H9 (cell line): ENCODE data around the gene KCNG2. TPM values are rescaled to one million over a fixed set of nuclear protein-coding genes. Genes with fewer than 3 reads are reported as not detected.

Experiments used
- DNase-seq: peaks from one replicate; pipeline ENCODE4 v3.0.0-alpha.2; 2017
- H2AFZ ChIP-seq: one replicate; pipeline ENCODE4 v1.6.1; 2013; ENCODE audit warnings: mild to moderate bottlenecking, low read length, control low read depth, moderate library complexity
- H2AK5ac ChIP-seq: 2 replicates; pipeline ENCODE4 v1.6.1; 2013; ENCODE audit warnings: low read length, control low read depth, mixed read lengths; ENCODE audit not compliant: insufficient read length
- H2BK120ac ChIP-seq: one replicate; pipeline ENCODE4 v1.6.1; 2013; ENCODE audit warnings: low read depth, mild to moderate bottlenecking, low read length, control low read depth, inconsistent platforms; ENCODE audit not compliant: poor library complexity, severe bottlenecking
- H2BK12ac ChIP-seq: 2 replicates; pipeline ENCODE4 v1.6.1; 2013; ENCODE audit warnings: low read length, control low read depth, mixed read lengths, low read depth; ENCODE audit not compliant: insufficient read length
- H2BK15ac ChIP-seq: 2 replicates; pipeline ENCODE4 v1.6.1; 2013; ENCODE audit warnings: low read depth, low read length, control low read depth
- H2BK20ac ChIP-seq: one replicate; pipeline ENCODE4 v1.6.1; 2013; ENCODE audit warnings: low read depth, mild to moderate bottlenecking, low read length, control low read depth, inconsistent platforms; ENCODE audit not compliant: poor library complexity, severe bottlenecking
- H2BK5ac ChIP-seq: 2 replicates; pipeline ENCODE4 v1.6.1; 2013; ENCODE audit warnings: low read length, control low read depth, mixed read lengths; ENCODE audit not compliant: insufficient read length
- H3K14ac ChIP-seq: 2 replicates; pipeline ENCODE4 v1.6.1; 2013; ENCODE audit warnings: low read length, control low read depth; ENCODE audit not compliant: insufficient read depth
- H3K18ac ChIP-seq: 2 replicates; pipeline ENCODE4 v1.6.1; 2013; ENCODE audit warnings: low read depth, mild to moderate bottlenecking, mixed read lengths, low read length, control low read depth; ENCODE audit not compliant: insufficient read length
- H3K23ac ChIP-seq: 2 replicates; pipeline ENCODE4 v1.6.1; 2013; ENCODE audit warnings: low read length, control low read depth, mixed read lengths, low read depth; ENCODE audit not compliant: insufficient read length
- H3K23me2 ChIP-seq: 2 replicates; pipeline ENCODE4 v1.6.1; 2013; ENCODE audit warnings: low read depth, mild to moderate bottlenecking, mixed read lengths, low read length, control low read depth; ENCODE audit not compliant: insufficient read length, poor library complexity, severe bottlenecking
- H3K27ac ChIP-seq: 2 replicates; pipeline ENCODE4 v1.5.1; 2013; ENCODE audit warnings: low read length, control low read depth, mixed read lengths, low read depth; ENCODE audit not compliant: insufficient read length
- H3K27me3 ChIP-seq: 2 replicates; pipeline ENCODE4 v1.6.1; 2013; ENCODE audit warnings: low read length, control low read depth, inconsistent platforms; ENCODE audit not compliant: insufficient read depth
- H3K4ac ChIP-seq: 2 replicates; pipeline ENCODE4 v1.6.1; 2013; ENCODE audit warnings: low read depth, mild to moderate bottlenecking, control low read depth, inconsistent platforms, low read length, moderate library complexity
- H3K4me1 ChIP-seq: 2 replicates; pipeline ENCODE4 v1.6.1; 2013; ENCODE audit warnings: low read length, control low read depth, inconsistent platforms; ENCODE audit not compliant: insufficient read depth
- H3K4me2 ChIP-seq: 2 replicates; pipeline ENCODE4 v1.6.1; 2013; ENCODE audit warnings: low read length, control low read depth, mixed read lengths; ENCODE audit not compliant: insufficient read length, insufficient read depth
- H3K56ac ChIP-seq: 2 replicates; pipeline ENCODE4 v1.6.1; 2013; ENCODE audit warnings: low read depth, mild to moderate bottlenecking, mixed read lengths, low read length, control low read depth; ENCODE audit not compliant: insufficient read length
- H3K79me1 ChIP-seq: 2 replicates; pipeline ENCODE4 v1.6.1; 2013; ENCODE audit warnings: low read depth, mild to moderate bottlenecking, moderate library complexity, low read length, control low read depth, inconsistent platforms; ENCODE audit not compliant: insufficient read depth, poor library complexity, severe bottlenecking
- H3K79me2 ChIP-seq: 2 replicates; pipeline ENCODE4 v1.6.1; 2013; ENCODE audit warnings: low read length, control low read depth, inconsistent platforms; ENCODE audit not compliant: insufficient read depth
- H3K9ac ChIP-seq: 2 replicates; pipeline ENCODE4 v1.6.1; 2013; ENCODE audit warnings: low read length, control low read depth, mixed read lengths; ENCODE audit not compliant: insufficient read length; ENCODE audit errors: extremely low read depth
- H3K9me3 ChIP-seq: one replicate; pipeline ENCODE4 v1.6.1; 2013; ENCODE audit warnings: low read depth, low read length, inconsistent platforms; ENCODE audit not compliant: control insufficient read depth
- H3T11ph ChIP-seq: one replicate; pipeline ENCODE4 v1.6.1; 2013; ENCODE audit warnings: mild to moderate bottlenecking, low read length, control low read depth, inconsistent platforms
- H4K20me1 ChIP-seq: one replicate; pipeline ENCODE4 v1.6.1; 2013; ENCODE audit not compliant: control insufficient read depth, insufficient read length, insufficient read depth
- H4K5ac ChIP-seq: 2 replicates; pipeline ENCODE4 v1.6.1; 2013; ENCODE audit warnings: low read depth, mild to moderate bottlenecking, mixed read lengths, low read length, control low read depth; ENCODE audit not compliant: insufficient read length
- H4K8ac ChIP-seq: replicated peaks from 2 replicates; pipeline ENCODE4 v1.6.1; 2013; ENCODE audit warnings: low read length, control low read depth, mixed read lengths, low read depth; ENCODE audit not compliant: insufficient read length
- H4K91ac ChIP-seq: 2 replicates; pipeline ENCODE4 v1.6.1; 2013; ENCODE audit warnings: low read depth, mild to moderate bottlenecking, moderate library complexity, mixed read lengths, low read length, control low read depth; ENCODE audit not compliant: insufficient read length
- H3K27ac Mint-ChIP-seq, 3 experiments: 2 replicates in 2 of 3; 3 replicates in 1 of 3; pipeline ENCODE4 v1.8.0; 2020 to 2021; ENCODE audit warnings: mixed read lengths in 3 of 3, mild to moderate bottlenecking in 1 of 3, moderate library complexity in 1 of 3
- H3K27me3 Mint-ChIP-seq: 2 replicates; pipeline ENCODE4 v1.8.0; 2021; ENCODE audit warnings: low read depth, mild to moderate bottlenecking, moderate library complexity, mixed read lengths
- H3K36me3 Mint-ChIP-seq, 3 experiments: 2 replicates in 2 of 3; 3 replicates in 1 of 3; pipeline ENCODE4 v1.8.0; 2020 to 2021; ENCODE audit warnings: low read depth in 3 of 3, mixed read lengths in 3 of 3; ENCODE audit not compliant: insufficient read depth in 1 of 3
- H3K4me1 Mint-ChIP-seq, 2 experiments: 2 replicates each; pipeline ENCODE4 v1.8.0; 2020; ENCODE audit warnings: mixed read lengths in 2 of 2
- H3K4me3 Mint-ChIP-seq, 2 experiments: 2 replicates in 1 of 2; 3 replicates in 1 of 2; pipeline ENCODE4 v1.8.0; 2020 to 2021; ENCODE audit warnings: mild to moderate bottlenecking in 2 of 2, mixed read lengths in 2 of 2, moderate library complexity in 1 of 2
- H3K9me3 Mint-ChIP-seq, 2 experiments: 2 replicates in 1 of 2; 3 replicates in 1 of 2; pipeline ENCODE4 v1.8.0; 2020; ENCODE audit warnings: mild to moderate bottlenecking in 2 of 2, mixed read lengths in 2 of 2, moderate library complexity in 1 of 2
- WGBS: extraction: QIAGEN DNeasy Blood & Tissue Kit; methylation state at CpG from one replicate; pipeline ENCODE4 v1.1.7; 2013; ENCODE audit warnings: missing lambda C conversion rate, low lambda C conversion rate, mixed read lengths; ENCODE audit not compliant: insufficient read length; ENCODE audit errors: extremely low coverage; 5-methylcytosine and 5-hydroxymethylcytosine counted together
- total RNA-seq: library from RNA; stranded (reverse); gene quantifications from 2 replicates; pipeline ENCODE4 v1.2.1, GENCODE V29; 2021
- TF ChIP-seq, protein P1 (sequence below): fragments of 200-600 bp; sonication (generic); conservative IDR thresholded peaks from 3 replicates; pipeline ENCODE4 v1.8.0; 2021; ENCODE audit warnings: antibody characterized with exemption, mild to moderate bottlenecking

Gene KCNG2
- total RNA-seq, 1 experiment from 2014 or later: 0.15 TPM

DNA sequence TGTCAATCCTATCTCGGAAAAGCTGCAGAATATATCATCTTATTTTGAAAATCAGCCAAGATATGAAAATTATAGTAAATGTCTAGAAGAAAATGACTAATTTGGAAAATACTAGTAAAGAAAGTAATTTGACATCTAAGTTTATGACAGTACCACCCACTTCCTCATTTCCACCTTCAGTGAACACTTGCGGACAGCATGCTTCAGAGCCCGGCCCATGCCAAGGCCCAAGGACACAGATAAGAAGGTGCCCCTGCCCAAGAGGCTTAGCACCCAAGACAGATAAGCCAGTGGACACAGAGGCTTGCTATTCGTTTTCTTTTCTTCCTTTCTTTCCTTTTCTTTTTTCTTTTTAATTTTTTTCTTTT lies 4.8 kb upstream of the KCNG2 start:
- no peak overlapping the region for H4K8ac ChIP-seq
- no peak overlapping the region for H3K14ac ChIP-seq
- H3K79me2 ChIP-seq: no peaks in the 10 kb centered on the region
- no peak overlapping the region for H3K23ac ChIP-seq
- Mint-ChIP-seq H3K4me1 (peaks cover 3 to 4% of the 10 kb centered on the region in 2 experiments; a peak in 3 of 4 replicates), H3K27ac (no peak overlapping the region), H3K27me3 (peaks cover 84% of the 10 kb centered on the region), H3K36me3 (no peaks in the 10 kb centered on the region), H3K4me3 (no peak overlapping the region), H3K9me3 (peaks cover 5 to 8% of the 10 kb centered on the region in 2 experiments; a peak in 3 of 5 replicates)
- H3K4me2 ChIP-seq: no peak overlapping the region
- H3K79me1 ChIP-seq: no peaks in the 10 kb centered on the region
- H2BK5ac ChIP-seq: no peak overlapping the region
- H4K91ac ChIP-seq: no peak overlapping the region
- no peaks in the 10 kb centered on the region for H3K9me3 ChIP-seq
- TF ChIP-seq, protein P1, sequence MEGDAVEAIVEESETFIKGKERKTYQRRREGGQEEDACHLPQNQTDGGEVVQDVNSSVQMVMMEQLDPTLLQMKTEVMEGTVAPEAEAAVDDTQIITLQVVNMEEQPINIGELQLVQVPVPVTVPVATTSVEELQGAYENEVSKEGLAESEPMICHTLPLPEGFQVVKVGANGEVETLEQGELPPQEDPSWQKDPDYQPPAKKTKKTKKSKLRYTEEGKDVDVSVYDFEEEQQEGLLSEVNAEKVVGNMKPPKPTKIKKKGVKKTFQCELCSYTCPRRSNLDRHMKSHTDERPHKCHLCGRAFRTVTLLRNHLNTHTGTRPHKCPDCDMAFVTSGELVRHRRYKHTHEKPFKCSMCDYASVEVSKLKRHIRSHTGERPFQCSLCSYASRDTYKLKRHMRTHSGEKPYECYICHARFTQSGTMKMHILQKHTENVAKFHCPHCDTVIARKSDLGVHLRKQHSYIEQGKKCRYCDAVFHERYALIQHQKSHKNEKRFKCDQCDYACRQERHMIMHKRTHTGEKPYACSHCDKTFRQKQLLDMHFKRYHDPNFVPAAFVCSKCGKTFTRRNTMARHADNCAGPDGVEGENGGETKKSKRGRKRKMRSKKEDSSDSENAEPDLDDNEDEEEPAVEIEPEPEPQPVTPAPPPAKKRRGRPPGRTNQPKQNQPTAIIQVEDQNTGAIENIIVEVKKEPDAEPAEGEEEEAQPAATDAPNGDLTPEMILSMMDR: no peak
- no peak overlapping the region for H2BK15ac ChIP-seq
- DNase-seq: no peak
- no peak overlapping the region for H3K18ac ChIP-seq
- H2BK12ac ChIP-seq: no peak overlapping the region
- no peaks in the 10 kb centered on the region; the same call in 1 of the 2 replicates for H3K4me1 ChIP-seq
- H2AFZ ChIP-seq: no peak overlapping the region
- H3K27me3 ChIP-seq: peaks cover 19% of the 10 kb centered on the region; the same call in 1 of the 2 replicates
- peaks cover 2% of the 10 kb centered on the region for H4K20me1 ChIP-seq
- WGBS: no CpG with 5 or more reads among the region's 4 CpGs
- H4K5ac ChIP-seq: no peak overlapping the region
- H3K23me2 ChIP-seq: no peaks in the 10 kb centered on the region
- H2BK20ac ChIP-seq: no peak overlapping the region
- no peak overlapping the region for H2BK120ac ChIP-seq
- no peak overlapping the region for H3K9ac ChIP-seq
- no peak overlapping the region for H3K56ac ChIP-seq
- H3K27ac ChIP-seq: no peak overlapping the region
- H3K4ac ChIP-seq: no peak overlapping the region
- no peak overlapping the region for H2AK5ac ChIP-seq
- no peak overlapping the region for H3T11ph ChIP-seq
